IMR-90 (cell line): ENCODE data around the gene UXS1. TPM values are rescaled to one million over a fixed set of nuclear protein-coding genes. Genes with fewer than 3 reads are reported as not detected.

Source experiments
- ATAC-seq: fragments of 200-7000 bp; cut with Tn5 transposase; 2 replicates; pipeline ENCODE4 v1.9.1; 2020; ENCODE audit warnings: low read depth, mild to moderate bottlenecking, moderate library complexity
- BruUV-seq: library from RNA; stranded (reverse); fragments of 400-500 nt; replicated peaks from 2 replicates; lab custom pipeline; 2021; lab: Mats Ljungman, UMichigan
- CTCF ChIA-PET: fragments of 300-600 bp; formaldehyde crosslinking; extraction: SDS; loops from one replicate; lab custom pipeline; 2021; ENCODE audit warnings: antibody characterized with exemption; lab: Yijun Ruan, JAX
- POLR2A ChIA-PET: fragments of 300-600 bp; sonication (Branson Sonifier 250); formaldehyde crosslinking; loops from one replicate; lab custom pipeline; 2022; ENCODE audit warnings: antibody characterized with exemption; ENCODE audit not compliant: unreplicated experiment; lab: Charles Lee
- DNase-seq: peaks from one replicate; pipeline ENCODE4 v3.0.0; 2013
- H2AFZ ChIP-seq: replicated peaks from 2 replicates; pipeline ENCODE3; 2013; ENCODE audit warnings: low read length, mild to moderate bottlenecking; ENCODE audit not compliant: poor library complexity
- H2AK5ac ChIP-seq: 2 replicates; pipeline ENCODE4 v1.6.1; 2013; ENCODE audit warnings: low read depth, low read length, inconsistent platforms
- H2AK9ac ChIP-seq: replicated peaks from 2 replicates; pipeline ENCODE3; 2013; ENCODE audit warnings: mild to moderate bottlenecking, low read depth, low read length, moderate library complexity; ENCODE audit not compliant: poor library complexity
- H2BK120ac ChIP-seq: 2 replicates; pipeline ENCODE4 v1.6.1; 2013; ENCODE audit warnings: low read depth, low read length, inconsistent platforms
- H2BK15ac ChIP-seq: 3 replicates; pipeline ENCODE4 v1.6.1; 2013; ENCODE audit warnings: low read depth, low read length, inconsistent platforms
- H2BK20ac ChIP-seq: 2 replicates; pipeline ENCODE4 v1.6.1; 2013; ENCODE audit warnings: low read depth, mild to moderate bottlenecking, inconsistent platforms, low read length, moderate library complexity
- H2BK5ac ChIP-seq: 2 replicates; pipeline ENCODE4 v1.6.1; 2013; ENCODE audit warnings: mild to moderate bottlenecking, low read depth, low read length, inconsistent platforms; ENCODE audit not compliant: poor library complexity, severe bottlenecking
- H3K14ac ChIP-seq: replicated peaks from 2 replicates; pipeline ENCODE4 v1.6.1; 2013; ENCODE audit warnings: low read depth, low read length, inconsistent platforms
- H3K18ac ChIP-seq: 2 replicates; pipeline ENCODE4 v1.6.1; 2013; ENCODE audit warnings: low read depth, low read length, control low read depth
- H3K23ac ChIP-seq: 2 replicates; pipeline ENCODE4 v1.6.1; 2013; ENCODE audit warnings: low read depth, low read length, inconsistent platforms
- H3K27ac ChIP-seq: 2 replicates; pipeline ENCODE4 v1.5.1; 2013; ENCODE audit warnings: mild to moderate bottlenecking, control low read depth, low read length; ENCODE audit not compliant: insufficient read depth
- H3K27me3 ChIP-seq: 2 replicates; pipeline ENCODE4 v1.6.1; 2013; ENCODE audit warnings: low read length; ENCODE audit not compliant: control insufficient read depth, insufficient read depth
- H3K36me3 ChIP-seq: 2 replicates; pipeline ENCODE4 v1.6.1; 2013; ENCODE audit warnings: low read length, mixed read lengths; ENCODE audit not compliant: control insufficient read depth, insufficient read depth
- H3K4ac ChIP-seq: 2 replicates; pipeline ENCODE4 v1.6.1; 2013; ENCODE audit warnings: low read depth, low read length, inconsistent platforms
- H3K4me1 ChIP-seq: 2 replicates; pipeline ENCODE4 v1.6.1; 2013; ENCODE audit warnings: low read length, mixed read lengths; ENCODE audit not compliant: control insufficient read depth, insufficient read depth
- H3K4me2 ChIP-seq: 2 replicates; pipeline ENCODE4 v1.6.1; 2013; ENCODE audit warnings: low read depth, mild to moderate bottlenecking, control low read depth, low read length, moderate library complexity
- H3K4me3 ChIP-seq: 2 replicates; pipeline ENCODE4 v1.5.1; 2013; ENCODE audit warnings: low read depth, mild to moderate bottlenecking, control low read depth, low read length, moderate library complexity; ENCODE audit not compliant: insufficient read depth
- H3K56ac ChIP-seq: 2 replicates; pipeline ENCODE4 v1.6.1; 2013; ENCODE audit warnings: low read length, inconsistent platforms; ENCODE audit not compliant: insufficient read depth; ENCODE audit errors: extremely low read depth
- H3K79me1 ChIP-seq, 2 experiments: 2 replicates each; pipeline ENCODE4 v1.6.1; 2013; ENCODE audit warnings: low read length in 2 of 2, inconsistent platforms in 1 of 2, low read depth in 1 of 2
- H3K9ac ChIP-seq: 2 replicates; pipeline ENCODE4 v1.6.1; 2013; ENCODE audit warnings: low read depth, low read length, control low read depth
- H3K9me1 ChIP-seq: 2 replicates; pipeline ENCODE4 v1.6.1; 2013; ENCODE audit warnings: low read length, inconsistent platforms; ENCODE audit not compliant: insufficient read depth
- H3K9me3 ChIP-seq: 2 replicates; pipeline ENCODE4 v1.6.1; 2013; ENCODE audit warnings: low read length; ENCODE audit not compliant: control insufficient read depth, insufficient read depth
- H4K20me1 ChIP-seq: 2 replicates; pipeline ENCODE4 v1.6.1; 2013; ENCODE audit warnings: low read length, inconsistent platforms; ENCODE audit not compliant: insufficient read depth
- H4K5ac ChIP-seq: 2 replicates; pipeline ENCODE4 v1.6.1; 2013; ENCODE audit warnings: mild to moderate bottlenecking, low read depth, low read length, control low read depth
- H4K8ac ChIP-seq, 2 experiments: 2 replicates each; pipeline ENCODE4 v1.6.1; 2013; ENCODE audit warnings: low read depth in 2 of 2, low read length in 2 of 2, control low read depth in 1 of 2, inconsistent platforms in 1 of 2
- H4K91ac ChIP-seq: 2 replicates; pipeline ENCODE4 v1.6.1; 2013; ENCODE audit warnings: low read depth, low read length, inconsistent platforms; ENCODE audit not compliant: insufficient read depth
- BHLHE40 ChIP-seq: fragments of 150-350 bp; IDR thresholded peaks from 2 replicates; pipeline ENCODE4 v1.6.1; 2016; ENCODE audit warnings: mild to moderate bottlenecking, low read depth, low read length
- CEBPB ChIP-seq: IDR thresholded peaks from 2 replicates; pipeline ENCODE4 v1.6.1; 2012; ENCODE audit warnings: low read depth, low read length, improper control_type of control experiment
- CHD1 ChIP-seq: IDR thresholded peaks from 2 replicates; pipeline ENCODE4 v1.6.1; 2012; ENCODE audit warnings: low read depth, low read length, improper control_type of control experiment
- FOS ChIP-seq: fragments of 150-350 bp; IDR thresholded peaks from 2 replicates; pipeline ENCODE4 v1.6.1; 2016; ENCODE audit warnings: low read depth, low read length
- MAFK ChIP-seq: IDR thresholded peaks from 2 replicates; pipeline ENCODE4 v1.6.1; 2012; ENCODE audit warnings: low read depth, low read length, improper control_type of control experiment
- MAZ ChIP-seq: IDR thresholded peaks from 2 replicates; pipeline ENCODE4 v1.6.1; 2012; ENCODE audit warnings: low read depth, mild to moderate bottlenecking, low read length, improper control_type of control experiment, moderate library complexity, borderline replicate concordance
- MXI1 ChIP-seq: IDR thresholded peaks from 2 replicates; pipeline ENCODE4 v1.6.1; 2012; ENCODE audit warnings: low read depth, mild to moderate bottlenecking, low read length, moderate library complexity, borderline replicate concordance
- NFE2L2 ChIP-seq: fragments of 150-350 bp; IDR thresholded peaks from 2 replicates; pipeline ENCODE4 v1.6.1; 2016; ENCODE audit warnings: low read depth, mild to moderate bottlenecking, low read length
- POLR2A ChIP-seq: IDR thresholded peaks from 2 replicates; pipeline ENCODE4 v1.6.1; 2012; ENCODE audit warnings: mild to moderate bottlenecking, low read depth, low read length
- RAD21 ChIP-seq: IDR thresholded peaks from 2 replicates; pipeline ENCODE4 v1.6.1; 2012; ENCODE audit warnings: low read length, improper control_type of control experiment
- RCOR1 ChIP-seq: IDR thresholded peaks from 2 replicates; pipeline ENCODE4 v1.6.1; 2012; ENCODE audit warnings: mild to moderate bottlenecking, low read length, improper control_type of control experiment; ENCODE audit not compliant: insufficient replicate concordance
- RFX5 ChIP-seq: IDR thresholded peaks from 2 replicates; pipeline ENCODE4 v1.8.0; 2012; ENCODE audit warnings: low read depth, mild to moderate bottlenecking, low read length, moderate library complexity
- SMC3 ChIP-seq: fragments of 150-350 bp; IDR thresholded peaks from 2 replicates; pipeline ENCODE4 v1.6.1; 2016; ENCODE audit warnings: low read depth, mild to moderate bottlenecking, antibody characterized with exemption, low read length, moderate library complexity
- USF2 ChIP-seq: fragments of 150-350 bp; IDR thresholded peaks from 2 replicates; pipeline ENCODE4 v1.6.1; 2017; ENCODE audit warnings: mild to moderate bottlenecking, antibody characterized with exemption, low read length, low read depth
- WGBS, 2 experiments: methylation state at CpG; one replicate each; pipeline versions ENCODE4 v1.1.5 to v1.1.7; 2013; ENCODE audit warnings: missing lambda C conversion rate in 2 of 2; ENCODE audit not compliant: insufficient read length in 1 of 2; ENCODE audit errors: extremely low coverage in 2 of 2; 5-methylcytosine and 5-hydroxymethylcytosine counted together
- dilution Hi-C: fragments of 300-500 bp; cut with HindIII; formaldehyde crosslinking; loops from one replicate; pipeline ENCODE4 v1.14.3; 2018; ENCODE audit warnings: low sequenced_read_pairs; ENCODE audit not compliant: unreplicated experiment
- in situ Hi-C: fragments of 300-500 bp; cut with MboI; formaldehyde crosslinking; loops from 3 replicates; pipeline ENCODE4 v1.14.3; 2019; ENCODE audit warnings: low sequenced_read_pairs, inconsistent platforms, mixed read lengths
- intact Hi-C: fragments of 100-400 bp; cut with micrococcal nuclease; formaldehyde crosslinking; loops from 2 replicates; pipeline ENCODE4 v1.10.0; 2022
- polyA plus RNA-seq, 3 experiments: library from polyadenylated mRNA; depleted of rRNA; stranded (reverse); fragments of >200 nt; gene quantifications; 2 replicates each; pipeline ENCODE4 v1.2.3, GENCODE V29; 2012; ENCODE audit warnings: low replicate concordance in 1 of 3
- total RNA-seq: library from RNA; depleted of rRNA; stranded (reverse); fragments of >200 nt; gene quantifications from 2 replicates; pipeline ENCODE4 v1.2.3, GENCODE V29; 2012
- TF ChIP-seq, protein P1 (sequence below): fragments of 150-350 bp; IDR thresholded peaks from 2 replicates; pipeline ENCODE4 v1.6.1; 2016; ENCODE audit warnings: low read depth, mild to moderate bottlenecking, low read length, moderate library complexity, borderline replicate concordance
- TF ChIP-seq, protein P2 (sequence below): conservative IDR thresholded peaks from 2 replicates; pipeline ENCODE4 v1.5.1; 2012; ENCODE audit warnings: mild to moderate bottlenecking, low read depth, low read length, improper control_type of control experiment

Gene UXS1
- total and polyA plus RNA-seq, 2 of the 4 experiments (the other 2 are of a cell fraction) = 33.7 to 54.3 TPM

DNA sequence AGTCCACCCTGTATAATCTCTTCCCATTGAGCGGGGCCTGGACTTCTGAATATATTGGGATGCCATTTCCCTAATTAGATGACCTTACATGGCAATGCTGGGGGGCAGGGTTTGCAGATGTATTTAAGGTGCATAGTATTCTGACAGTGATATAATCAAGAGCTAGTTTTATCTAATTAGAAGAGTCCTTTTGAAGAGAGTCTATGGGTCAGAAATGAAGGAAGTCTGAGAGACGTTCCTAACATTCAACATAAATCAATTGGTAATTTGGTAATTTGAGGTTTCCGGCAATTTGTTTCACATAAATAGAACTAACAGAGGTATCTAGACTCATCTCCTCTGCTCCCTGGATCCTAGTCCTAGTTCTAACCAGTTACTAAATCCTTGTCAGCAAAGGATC is 25.7 kb upstream of the UXS1 start:
- Histone ChIP-seq H4K91ac (no peak overlapping the region), H2BK20ac (no peak overlapping the region), H3K4ac (no peak overlapping the region), H3K18ac (no peak overlapping the region), H4K5ac (no peak overlapping the region), H2BK5ac (no peak overlapping the region), H2BK120ac (no peak overlapping the region), H3K27me3 (peaks cover 4% of the 10 kb centered on the region; the same call in 1 of the 2 replicates), H3K4me2 (no peak overlapping the region), H3K4me3 (no peak overlapping the region), H3K79me1 (no peaks in the 10 kb centered on the region), H4K20me1 (no peaks in the 10 kb centered on the region), H3K36me3 (no peaks in the 10 kb centered on the region), H3K23ac (no peak overlapping the region), H3K9me1 (no peaks in the 10 kb centered on the region), H2AK5ac (no peak overlapping the region), H3K4me1 (no peaks in the 10 kb centered on the region), H4K8ac (no peak overlapping the region), H2AFZ (no peak overlapping the region), H3K14ac (no peak overlapping the region), H3K56ac (no peak overlapping the region), H3K9me3 (no peaks in the 10 kb centered on the region), H2AK9ac (no peak overlapping the region), H2BK15ac (no peak overlapping the region), H3K27ac (no peak overlapping the region), H3K9ac (no peak overlapping the region)
- in situ Hi-C loops = no loop called here
- no peak for DNase-seq
- intact Hi-C loops = no loop called here
- TF ChIP-seq RFX5 (no peak), BHLHE40 (no peak), RAD21 (no peak), MAZ (no peak), MXI1 (no peak), RCOR1 (no peak), NFE2L2 (no peak), MAFK (no peak), USF2 (no peak), SMC3 (no peak), CHD1 (no peak), POLR2A (no peak), FOS (no peak), CEBPB (no peak)
- TF ChIP-seq, protein P1, sequence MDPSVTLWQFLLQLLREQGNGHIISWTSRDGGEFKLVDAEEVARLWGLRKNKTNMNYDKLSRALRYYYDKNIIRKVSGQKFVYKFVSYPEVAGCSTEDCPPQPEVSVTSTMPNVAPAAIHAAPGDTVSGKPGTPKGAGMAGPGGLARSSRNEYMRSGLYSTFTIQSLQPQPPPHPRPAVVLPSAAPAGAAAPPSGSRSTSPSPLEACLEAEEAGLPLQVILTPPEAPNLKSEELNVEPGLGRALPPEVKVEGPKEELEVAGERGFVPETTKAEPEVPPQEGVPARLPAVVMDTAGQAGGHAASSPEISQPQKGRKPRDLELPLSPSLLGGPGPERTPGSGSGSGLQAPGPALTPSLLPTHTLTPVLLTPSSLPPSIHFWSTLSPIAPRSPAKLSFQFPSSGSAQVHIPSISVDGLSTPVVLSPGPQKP = no peak
- TF ChIP-seq, protein P2, sequence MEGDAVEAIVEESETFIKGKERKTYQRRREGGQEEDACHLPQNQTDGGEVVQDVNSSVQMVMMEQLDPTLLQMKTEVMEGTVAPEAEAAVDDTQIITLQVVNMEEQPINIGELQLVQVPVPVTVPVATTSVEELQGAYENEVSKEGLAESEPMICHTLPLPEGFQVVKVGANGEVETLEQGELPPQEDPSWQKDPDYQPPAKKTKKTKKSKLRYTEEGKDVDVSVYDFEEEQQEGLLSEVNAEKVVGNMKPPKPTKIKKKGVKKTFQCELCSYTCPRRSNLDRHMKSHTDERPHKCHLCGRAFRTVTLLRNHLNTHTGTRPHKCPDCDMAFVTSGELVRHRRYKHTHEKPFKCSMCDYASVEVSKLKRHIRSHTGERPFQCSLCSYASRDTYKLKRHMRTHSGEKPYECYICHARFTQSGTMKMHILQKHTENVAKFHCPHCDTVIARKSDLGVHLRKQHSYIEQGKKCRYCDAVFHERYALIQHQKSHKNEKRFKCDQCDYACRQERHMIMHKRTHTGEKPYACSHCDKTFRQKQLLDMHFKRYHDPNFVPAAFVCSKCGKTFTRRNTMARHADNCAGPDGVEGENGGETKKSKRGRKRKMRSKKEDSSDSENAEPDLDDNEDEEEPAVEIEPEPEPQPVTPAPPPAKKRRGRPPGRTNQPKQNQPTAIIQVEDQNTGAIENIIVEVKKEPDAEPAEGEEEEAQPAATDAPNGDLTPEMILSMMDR = no peak
- POLR2A ChIA-PET = no interaction called here
- WGBS, 2 experiments = no CpG with 5 or more reads among the region's 3 CpGs
- CTCF ChIA-PET = no interaction called here
- no peak for ATAC-seq
- dilution Hi-C loops = no loop called here
- BruUV-seq = no TSS peak
